Measurements from ENCODE around the gene POLR1C. TPM values are rescaled to one million over a fixed set of nuclear protein-coding genes. Genes with fewer than 3 reads are reported as not detected.
A peak's percentile ranks its signal among the peaks of the same experiment; 100 is the strongest.
"Not testable (repeated sequence)": the region's sequence is repeated elsewhere in the genome, so short reads cannot be mapped to it uniquely, and the experiment has no call there.

The POLR1C gene
- total RNA-seq, 4 donors from 2014 or later, result 13.4 to 25.1 (median 16.7) TPM

GRCh38 chr6:43495409-43495941 is 21.4 kb upstream of the POLR1C start:
- intact Hi-C loops (cut with DNase I; ENCODE audit: low total_unique reads), result no loop called here
- no peaks in the 10 kb centered on the region for H3K9me3 ChIP-seq
- in situ Hi-C loops (cut with MboI; ENCODE audit: low sequenced_read_pairs in 4 of 4), result no loop called here

GRCh38 chr6:43496370-43497128 is 20.3 kb upstream of the POLR1C start:
- DNase-seq, result no peak
- peak overlapping the region in 1 of 4 donors; percentile 70 for H3K27ac ChIP-seq
- H3K4me3 ChIP-seq, result no peak overlapping the region
- no peaks in the 10 kb centered on the region for H3K27me3 ChIP-seq
- H3K4me1 ChIP-seq, result peaks cover 14 to 31% of the 10 kb centered on the region in 2 donors
- ATAC-seq, result peak in 1 of 2 donors; percentile 7
- in situ Hi-C loops (cut with MboI; ENCODE audit: low sequenced_read_pairs in 4 of 4), result no loop called here
- peak; percentile 46 to 74 (median 63) for TF ChIP-seq CTCF (IDR thresholded peaks at IDR 0.05 in 4 of 5, conservative IDR thresholded peaks at IDR 0.05 in 1 of 5)
- no peak for TF ChIP-seq POLR2A (IDR thresholded peaks at IDR 0.05)
- peaks cover 0 to 39% of the 10 kb centered on the region in 2 donors for H3K36me3 ChIP-seq
- no peaks in the 10 kb centered on the region for H3K9me3 ChIP-seq
- intact Hi-C loops (cut with DNase I; ENCODE audit: low total_unique reads), result loop anchor here (1.0 kb wide), 1 partner anchor 42 kb away; no protein-coding TSS in a partner anchor

More at GRCh38 chr6:43495409-43495941, 21.4 kb upstream of the POLR1C start:
- Histone ChIP-seq H3K27ac (no peak overlapping the region), H3K36me3 (peaks cover 0 to 29% of the 10 kb centered on the region in 2 donors), H3K4me3 (no peak overlapping the region), H3K4me1 (peaks cover 12 to 31% of the 10 kb centered on the region in 2 donors), H3K27me3 (no peaks in the 10 kb centered on the region)
- no peak for TF ChIP-seq CTCF (IDR thresholded peaks at IDR 0.05 in 4 of 5, conservative IDR thresholded peaks at IDR 0.05 in 1 of 5)
- no peak for TF ChIP-seq POLR2A (IDR thresholded peaks at IDR 0.05)
- no peak for ATAC-seq
- DNase-seq, result no peak

GRCh38 chr6:43497129-43497396 is 19.8 kb upstream of the POLR1C start:
- in situ Hi-C loops (cut with MboI; ENCODE audit: low sequenced_read_pairs in 4 of 4), result no loop called here
- no peak for DNase-seq
- Histone ChIP-seq H3K36me3 (peaks cover 0 to 42% of the 10 kb centered on the region in 2 donors), H3K27me3 (no peaks in the 10 kb centered on the region), H3K9me3 (no peaks in the 10 kb centered on the region), H3K4me3 (no peak overlapping the region), H3K4me1 (peaks cover 14 to 31% of the 10 kb centered on the region in 2 donors), H3K27ac (peak overlapping the region in 1 of 4 donors; percentile 70)
- ATAC-seq, result no peak
- TF ChIP-seq POLR2A (IDR thresholded peaks at IDR 0.05), result no peak
- TF ChIP-seq CTCF (IDR thresholded peaks at IDR 0.05 in 4 of 5, conservative IDR thresholded peaks at IDR 0.05 in 1 of 5), result no peak
- intact Hi-C loops (cut with DNase I; ENCODE audit: low total_unique reads), result no loop called here

GRCh38 chr6:43497689-43498088 is 19.2 kb upstream of the POLR1C start:
- DNase-seq, result no peak
- H3K27ac ChIP-seq, result peak overlapping the region in 1 of 4 donors; percentile 70
- H3K4me1 ChIP-seq, result peaks cover 14 to 31% of the 10 kb centered on the region in 2 donors
- TF ChIP-seq CTCF (IDR thresholded peaks at IDR 0.05 in 4 of 5, conservative IDR thresholded peaks at IDR 0.05 in 1 of 5), result no peak
- TF ChIP-seq POLR2A (IDR thresholded peaks at IDR 0.05), result no peak
- in situ Hi-C loops (cut with MboI; ENCODE audit: low sequenced_read_pairs in 4 of 4), result no loop called here
- H3K4me3 ChIP-seq, result no peak overlapping the region
- H3K36me3 ChIP-seq, result peaks cover 0 to 48% of the 10 kb centered on the region in 2 donors
- H3K27me3 ChIP-seq, result no peaks in the 10 kb centered on the region
- ATAC-seq, result no peak
- H3K9me3 ChIP-seq, result no peaks in the 10 kb centered on the region
- intact Hi-C loops (cut with DNase I; ENCODE audit: low total_unique reads), result no loop called here

GRCh38 chr6:43498291-43498690 is 18.6 kb upstream of the POLR1C start:
- in situ Hi-C loops (cut with MboI; ENCODE audit: low sequenced_read_pairs in 4 of 4); H3K4me3 ChIP-seq; H3K9me3 ChIP-seq; DNase-seq; intact Hi-C loops (cut with DNase I; ENCODE audit: low total_unique reads); H3K27ac ChIP-seq; ATAC-seq; H3K27me3 ChIP-seq: not testable (repeated sequence)
- H3K36me3 ChIP-seq, result peaks cover 0 to 54% of the 10 kb centered on the region in 2 donors
- H3K4me1 ChIP-seq, result peaks cover 14 to 31% of the 10 kb centered on the region in 2 donors
